Measurements from ENCODE around the gene SIRT3. TPM values are rescaled to one million over a fixed set of nuclear protein-coding genes. Genes with fewer than 3 reads are reported as not detected.
"Not testable (repeated sequence)": the region's sequence is repeated elsewhere in the genome, so short reads cannot be mapped to it uniquely, and the experiment has no call there.

SIRT3 gene
- total RNA-seq, 1 donor from 2014 or later, result 8.0 TPM

DNA sequence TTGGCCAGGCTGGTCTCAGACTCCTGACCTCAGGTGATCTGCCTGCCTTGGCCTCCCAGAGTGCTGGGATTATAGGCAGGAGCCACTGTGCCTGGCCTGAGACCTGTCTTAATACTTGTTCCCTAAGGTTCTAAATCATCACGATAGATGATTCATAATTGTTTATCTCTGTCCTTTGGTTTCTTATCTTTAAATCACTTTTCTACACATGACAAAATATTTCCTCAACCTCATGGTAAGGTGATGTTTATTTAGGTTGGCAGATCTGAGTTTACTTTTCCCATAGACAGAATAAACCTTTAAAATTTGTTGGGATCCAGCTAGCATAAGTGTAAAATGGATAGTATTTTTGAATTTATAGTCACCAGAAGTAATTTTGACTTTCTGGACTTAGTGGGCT, 4.2 kb upstream of the SIRT3 start:
- no peak for DNase-seq

GRCh38 chr11:238346-238745, 2.2 kb upstream of the SIRT3 start:
- not testable (repeated sequence) for DNase-seq

- peak; percentile 88 for DNase-seq
These were observed 929 bp upstream of the SIRT3 start, which contains the start of gene PSMD13 for GRCh38 chr11:236774-237767. TSS of gene PSMD13 (plus strand) at chr11:236976. CDS start at chr11:237050, 74 bp downstream.

GRCh38 chr11:235609-235996, 539 bp downstream of the SIRT3 start:
- DNase-seq, result no peak

DNA sequence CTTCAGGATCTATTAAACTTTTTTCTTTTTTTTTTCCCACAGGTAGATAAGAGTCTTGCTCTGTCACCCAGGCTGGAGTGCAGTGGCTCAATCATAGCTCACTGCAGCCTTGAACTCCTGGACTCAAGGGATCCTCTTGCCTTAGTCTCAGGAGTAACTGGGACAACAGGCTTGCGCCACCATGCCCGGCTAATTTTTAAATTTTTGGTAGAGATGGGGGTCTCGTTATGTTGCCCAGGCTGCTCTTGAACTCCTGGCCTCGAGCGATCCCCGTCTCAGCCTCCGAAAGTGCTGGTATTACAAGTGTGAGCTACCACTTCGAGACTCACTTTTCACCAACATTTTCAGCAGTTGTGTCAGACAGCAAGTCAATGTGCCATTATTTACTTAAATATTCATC, 962 bp downstream of the SIRT3 start:
- DNase-seq, result no peak

GRCh38 chr11:232783-233565, 3.2 kb downstream of the SIRT3 start:
- no peak for DNase-seq

DNA sequence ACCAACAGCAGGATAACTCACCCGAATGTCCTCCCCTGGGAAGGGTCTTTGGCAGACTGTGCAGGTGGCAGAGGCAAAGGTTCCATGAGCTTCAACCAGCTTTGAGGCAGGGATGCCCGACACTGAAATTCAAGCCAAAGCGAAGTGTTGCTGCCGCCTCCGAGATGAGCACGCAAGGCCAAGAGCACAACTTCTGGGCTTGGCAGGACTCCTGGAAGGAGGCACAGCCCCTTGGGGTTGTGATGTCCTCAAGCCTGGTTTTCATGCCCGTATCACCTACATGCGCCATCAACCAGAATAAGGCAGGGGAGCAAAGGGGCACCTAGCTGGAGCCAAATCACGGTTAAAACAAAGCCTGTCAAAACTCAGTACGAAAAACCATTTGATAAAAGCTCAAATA, 5.7 kb downstream of the SIRT3 start:
- DNase-seq, result no peak

DNA sequence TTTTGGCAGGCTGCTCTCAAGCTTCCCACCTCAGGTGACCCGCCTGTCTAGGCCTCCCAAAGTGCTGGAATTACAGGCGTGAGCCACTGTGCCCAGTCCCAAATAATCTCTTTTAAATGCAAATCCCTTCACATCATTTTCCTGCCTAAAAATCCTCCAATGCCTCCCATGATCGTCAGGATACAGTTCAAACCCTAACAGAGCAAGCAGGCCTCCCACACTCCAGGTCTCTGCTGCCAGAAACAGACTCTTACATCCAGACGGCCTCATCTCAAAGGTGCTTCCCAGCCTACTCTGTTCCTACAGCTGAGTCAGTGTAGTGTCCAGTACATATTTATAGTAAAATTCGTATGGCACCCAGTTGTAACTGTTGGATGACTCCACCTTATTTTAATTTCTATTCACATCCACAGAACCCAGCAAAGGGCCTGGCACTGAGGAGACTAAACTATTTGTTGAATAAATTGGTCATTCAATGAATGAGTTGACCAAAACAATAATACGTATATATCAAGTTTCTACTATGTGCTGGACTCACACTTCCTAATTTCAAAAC, 8.2 kb downstream of the SIRT3 start:
- no peak for DNase-seq

DNA sequence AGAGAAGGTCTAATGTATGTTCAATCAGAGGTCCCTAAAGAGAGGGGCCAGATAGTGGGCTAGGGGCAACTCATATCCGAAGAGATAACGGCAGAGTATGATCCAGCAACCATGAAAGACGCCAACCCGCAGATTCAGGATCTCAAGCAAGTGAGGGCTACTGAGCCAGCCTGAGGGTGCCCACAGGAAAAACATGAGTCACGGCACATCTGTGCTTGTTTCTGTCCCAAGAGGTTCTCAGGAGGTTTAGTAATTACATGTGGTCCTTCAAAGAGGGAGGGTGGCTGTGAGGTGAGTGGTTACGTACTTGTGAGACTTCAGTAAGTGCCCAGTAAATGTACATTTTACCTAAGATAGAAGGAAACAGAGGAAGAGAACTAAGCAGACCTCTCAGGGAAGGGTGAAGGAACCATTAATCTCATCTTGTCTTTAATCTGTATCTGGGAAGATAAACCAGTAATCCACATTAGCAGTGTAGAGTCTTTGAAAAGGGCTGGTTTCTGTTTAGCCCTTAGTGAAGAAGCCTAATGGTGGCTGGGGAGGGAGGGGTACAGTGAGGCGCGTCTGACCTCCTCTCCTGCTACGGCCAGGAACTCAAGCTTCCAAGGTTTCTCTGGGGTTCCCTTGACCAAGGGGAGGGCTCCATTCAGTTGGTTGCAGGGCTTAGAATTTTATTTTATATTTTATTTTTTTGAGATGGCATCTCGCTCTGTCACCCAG, 10.2 kb downstream of the SIRT3 start:
- no peak for DNase-seq

- DNase-seq, result no peak
These were observed 11.7 kb downstream of the SIRT3 start for GRCh38 chr11:224424-224823.

GRCh38 chr11:223884-224283, 12.3 kb downstream of the SIRT3 start:
- no peak for DNase-seq

GRCh38 chr11:223026-223789, 12.9 kb downstream of the SIRT3 start:
- no peak for DNase-seq

GRCh38 chr11:221998-222789, 13.9 kb downstream of the SIRT3 start:
- DNase-seq, result no peak

- DNase-seq, result no peak
These were observed 14.6 kb downstream of the SIRT3 start for GRCh38 chr11:221539-221938.

- not testable (repeated sequence) for DNase-seq
These were observed 15.4 kb downstream of the SIRT3 start for GRCh38 chr11:220641-221215.

GRCh38 chr11:218815-219593, 17.1 kb downstream of the SIRT3 start:
- DNase-seq, result no peak

DNA sequence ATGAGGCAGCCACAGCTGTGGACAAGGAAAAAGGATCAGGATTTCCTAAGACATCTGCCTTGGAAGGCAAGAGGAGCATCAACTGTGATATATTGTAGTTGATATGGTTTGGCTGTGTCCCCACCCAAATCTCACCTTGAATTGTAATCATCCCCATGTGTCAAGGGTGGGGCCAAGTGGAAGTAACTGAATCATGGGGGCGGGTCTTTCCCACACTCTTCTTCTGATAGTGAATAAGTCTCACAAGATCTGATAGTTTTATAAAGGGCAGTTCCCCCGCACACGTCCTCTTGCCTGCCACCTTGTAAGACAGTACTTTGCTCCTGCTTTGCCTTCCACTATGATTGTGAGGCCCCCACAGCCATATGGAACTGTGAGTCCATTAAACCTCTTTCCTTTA, 18.4 kb downstream of the SIRT3 start:
- no peak for DNase-seq

DNA sequence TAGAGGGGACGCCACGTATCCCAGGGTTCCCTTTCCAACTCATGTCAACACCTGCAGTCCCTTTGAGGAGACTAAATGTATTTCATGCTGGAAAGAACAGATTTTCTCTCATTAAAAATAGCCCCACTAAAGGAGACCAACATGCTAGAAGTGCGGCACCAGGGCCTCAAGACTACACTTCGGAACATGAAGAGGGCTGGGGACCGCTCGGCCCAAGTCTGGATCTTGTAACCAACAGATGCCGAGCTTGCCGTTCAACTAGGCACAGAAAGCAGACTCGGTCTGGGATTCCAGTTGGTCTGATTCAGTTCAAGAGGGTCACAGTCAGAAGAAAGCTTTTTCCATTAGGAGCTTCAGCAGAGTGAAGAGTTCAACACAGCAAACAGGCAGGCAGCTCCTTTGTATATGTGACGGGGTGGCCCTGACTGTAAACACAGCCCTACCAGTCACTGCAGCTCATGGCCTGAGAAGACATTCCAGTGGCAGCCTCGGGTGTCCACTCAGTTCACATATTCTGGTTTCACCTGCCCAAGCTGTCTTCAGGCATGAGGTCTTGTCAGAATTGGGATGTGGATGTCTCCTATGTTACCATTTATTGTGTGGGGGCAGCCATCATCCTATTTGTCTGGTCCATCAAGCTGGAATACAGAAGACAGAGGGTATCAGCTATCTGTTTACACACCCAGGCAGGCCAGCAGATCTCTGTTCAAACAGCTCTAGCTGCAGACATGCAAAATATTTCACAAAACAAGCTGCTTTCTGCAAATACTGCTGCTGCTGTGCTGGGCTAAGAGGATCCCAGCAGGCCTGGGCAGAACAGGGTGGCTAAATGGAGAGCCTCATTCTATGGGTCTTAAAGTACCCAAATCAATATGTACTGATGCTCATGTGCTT, 19.8 kb downstream of the SIRT3 start:
- no peak for DNase-seq
